Gastrocnemius medialis (tissue), 4 donors: ENCODE results near the gene PAXX.

Experiments
- CTCF ChIP-seq, 5 experiments: fragments of 450-650 bp in 3 of 5; fragments of 200-600 bp in 2 of 5; sonication (generic) in 2 of 5; IDR thresholded peaks in 4 of 5; conservative IDR thresholded peaks in 1 of 5; 1 replicate in 4 of 5; 2 replicates in 1 of 5; pipeline ENCODE4 v1.5.1; 2016 to 2019; ENCODE audit warnings: antibody characterized with exemption in 5 of 5, mild to moderate bottlenecking in 3 of 5, moderate library complexity in 3 of 5
- POLR2A ChIP-seq, 2 donors: fragments of 450-650 bp; IDR thresholded peaks; one replicate each; pipeline ENCODE4 v1.6.1; 2017; ENCODE audit warnings: antibody characterized with exemption in 2 of 2, mild to moderate bottlenecking in 2 of 2, moderate library complexity in 2 of 2

DNA sequence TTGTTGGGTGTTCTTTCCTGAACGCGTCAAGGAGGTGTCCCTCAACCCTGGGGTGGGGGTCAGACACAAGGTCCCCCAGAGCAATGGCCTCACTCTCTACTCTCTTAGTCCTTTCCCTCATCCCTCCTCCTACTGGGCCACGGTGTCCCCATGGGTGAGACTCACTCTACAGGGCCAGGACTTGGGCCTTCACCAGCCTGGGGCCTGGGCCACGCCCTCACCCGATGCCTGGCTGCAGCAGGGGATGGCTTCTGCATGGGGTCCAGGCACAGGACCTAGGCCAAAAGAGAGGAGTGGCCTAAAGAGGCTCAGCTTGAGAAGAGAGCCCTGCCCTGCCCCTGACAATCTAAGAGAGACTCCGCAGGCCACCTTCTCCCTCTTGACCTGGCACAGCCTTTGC is 34.3 kb upstream of the PAXX start:
- no peak for TF ChIP-seq POLR2A (IDR thresholded peaks at IDR 0.05)
- TF ChIP-seq CTCF (IDR thresholded peaks at IDR 0.05 in 4 of 5, conservative IDR thresholded peaks at IDR 0.05 in 1 of 5), result no peak
